ENCODE measurements around the gene PDZRN4. TPM values are rescaled to one million over a fixed set of nuclear protein-coding genes. Genes with fewer than 3 reads are reported as not detected.

PDZRN4 gene
- total and polyA plus RNA-seq, 8 donors, result 0.12 to 0.26 (median 0.23) TPM; not detected in 4

DNA sequence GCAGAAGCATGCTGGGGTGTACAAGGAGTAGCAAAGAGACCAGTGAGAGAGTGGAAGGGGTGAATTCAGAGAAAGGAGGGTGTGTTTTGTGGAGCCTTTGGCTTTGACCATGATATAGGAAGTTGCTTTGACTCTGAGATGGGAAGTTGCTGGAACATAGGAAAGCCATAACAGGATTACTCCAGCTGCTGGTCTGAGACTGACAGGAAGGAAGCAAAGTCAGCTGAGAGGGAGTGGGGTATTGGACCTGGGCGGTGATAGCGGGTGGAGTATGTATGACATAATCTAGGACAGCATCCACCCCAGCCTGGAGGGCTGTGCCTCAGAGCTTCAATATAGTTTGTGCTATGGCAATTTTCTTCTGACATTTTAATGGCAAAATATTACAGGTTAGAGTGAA, 324.4 kb downstream of the PDZRN4 start:
- no peak overlapping the region for H3K4me3 ChIP-seq
- TF ChIP-seq, protein P1, sequence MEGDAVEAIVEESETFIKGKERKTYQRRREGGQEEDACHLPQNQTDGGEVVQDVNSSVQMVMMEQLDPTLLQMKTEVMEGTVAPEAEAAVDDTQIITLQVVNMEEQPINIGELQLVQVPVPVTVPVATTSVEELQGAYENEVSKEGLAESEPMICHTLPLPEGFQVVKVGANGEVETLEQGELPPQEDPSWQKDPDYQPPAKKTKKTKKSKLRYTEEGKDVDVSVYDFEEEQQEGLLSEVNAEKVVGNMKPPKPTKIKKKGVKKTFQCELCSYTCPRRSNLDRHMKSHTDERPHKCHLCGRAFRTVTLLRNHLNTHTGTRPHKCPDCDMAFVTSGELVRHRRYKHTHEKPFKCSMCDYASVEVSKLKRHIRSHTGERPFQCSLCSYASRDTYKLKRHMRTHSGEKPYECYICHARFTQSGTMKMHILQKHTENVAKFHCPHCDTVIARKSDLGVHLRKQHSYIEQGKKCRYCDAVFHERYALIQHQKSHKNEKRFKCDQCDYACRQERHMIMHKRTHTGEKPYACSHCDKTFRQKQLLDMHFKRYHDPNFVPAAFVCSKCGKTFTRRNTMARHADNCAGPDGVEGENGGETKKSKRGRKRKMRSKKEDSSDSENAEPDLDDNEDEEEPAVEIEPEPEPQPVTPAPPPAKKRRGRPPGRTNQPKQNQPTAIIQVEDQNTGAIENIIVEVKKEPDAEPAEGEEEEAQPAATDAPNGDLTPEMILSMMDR (IDR thresholded peaks at IDR 0.05), result no peak
- no peaks in the 10 kb centered on the region for H3K36me3 ChIP-seq
- H3K9me3 ChIP-seq, result no peaks in the 10 kb centered on the region
- WGBS, 2 donors, result 68 to 97% methylated on average over 2 of the region's 2 CpGs
- intact Hi-C loops (cut with DNase I), result no loop called here
- H3K27ac ChIP-seq, result no peak overlapping the region
- H3K27me3 ChIP-seq, result no peaks in the 10 kb centered on the region
- no peak for FAIRE-seq
- no peaks in the 10 kb centered on the region for H3K4me1 ChIP-seq
- DNase-seq, result no peak
- no peak for ATAC-seq

DNA sequence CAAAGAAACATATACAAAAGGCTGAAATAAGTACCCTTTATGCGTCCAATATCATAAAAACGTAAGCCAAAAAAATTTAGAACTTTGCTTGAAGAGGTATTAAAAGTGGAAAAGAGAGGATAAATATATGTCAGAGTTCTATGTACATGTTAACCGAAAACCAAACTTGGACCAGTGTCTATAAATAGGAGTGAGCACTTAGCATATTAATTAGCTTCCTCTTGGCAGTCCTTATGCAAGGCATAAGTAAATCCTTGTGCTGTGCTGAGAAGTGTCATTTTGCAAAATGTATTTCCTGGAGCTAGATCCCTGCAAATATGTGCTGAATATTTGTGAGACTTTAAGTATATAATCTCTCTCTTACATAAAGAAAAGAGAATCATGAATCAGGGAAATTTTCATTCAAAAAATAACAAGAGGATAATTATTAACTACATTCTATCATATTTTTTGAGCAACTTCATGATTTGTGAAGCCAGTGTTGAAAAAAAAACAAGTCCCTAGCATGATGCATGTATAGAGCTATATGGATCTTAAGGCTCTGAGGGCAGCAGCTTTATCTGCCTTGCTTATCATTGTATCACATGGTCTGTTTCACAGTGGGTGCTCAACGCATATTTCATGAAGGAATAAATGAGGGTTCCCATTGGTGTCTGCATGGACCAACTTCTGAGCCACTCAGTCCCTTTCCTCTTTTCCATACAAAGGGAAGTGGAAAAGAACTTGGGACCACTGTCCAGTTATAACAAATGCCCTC, 326.1 kb downstream of the PDZRN4 start:
- intact Hi-C loops (cut with DNase I), result no loop called here
- ATAC-seq (no peak), DNase-seq (no peak), FAIRE-seq (no peak)
- TF ChIP-seq, protein P1 (IDR thresholded peaks at IDR 0.05), result no peak
- Histone ChIP-seq H3K9me3 (no peaks in the 10 kb centered on the region), H3K4me3 (no peak overlapping the region), H3K4me1 (no peaks in the 10 kb centered on the region), H3K27me3 (no peaks in the 10 kb centered on the region), H3K27ac (no peak overlapping the region), H3K36me3 (no peaks in the 10 kb centered on the region)
- WGBS, 2 donors, result 56 to 72% methylated on average over 4 of the region's 4 CpGs

GRCh38 chr12:41514907-41515306, 326.8 kb downstream of the PDZRN4 start:
- FAIRE-seq, result no peak
- intact Hi-C loops (cut with DNase I), result no loop called here
- no peaks in the 10 kb centered on the region for H3K27me3 ChIP-seq

GRCh38 chr12:41515953-41516352, 327.8 kb downstream of the PDZRN4 start:
- FAIRE-seq (no peak), DNase-seq (no peak), ATAC-seq (no peak)
- H3K27me3 ChIP-seq, result no peaks in the 10 kb centered on the region
- no peaks in the 10 kb centered on the region for H3K36me3 ChIP-seq
- TF ChIP-seq, protein P1 (IDR thresholded peaks at IDR 0.05), result no peak
- intact Hi-C loops (cut with DNase I), result no loop called here
- no peak overlapping the region for H3K27ac ChIP-seq
- H3K4me3 ChIP-seq, result no peak overlapping the region
- H3K9me3 ChIP-seq, result no peaks in the 10 kb centered on the region
- 57 to 78% methylated on average over 3 of the region's 3 CpGs for WGBS, 2 donors
- H3K4me1 ChIP-seq, result no peaks in the 10 kb centered on the region

More at GRCh38 chr12:41514907-41515306, 326.8 kb downstream of the PDZRN4 start:
- H3K4me3 ChIP-seq, result no peak overlapping the region
- H3K27ac ChIP-seq, result no peak overlapping the region
- ATAC-seq (no peak), DNase-seq (no peak)
- 74 to 86% methylated on average over 3 of the region's 3 CpGs for WGBS, 2 donors
- H3K36me3 ChIP-seq, result no peaks in the 10 kb centered on the region
- TF ChIP-seq, protein P1 (IDR thresholded peaks at IDR 0.05), result no peak
- H3K4me1 ChIP-seq, result no peaks in the 10 kb centered on the region
- H3K9me3 ChIP-seq, result no peaks in the 10 kb centered on the region

- FAIRE-seq (no peak), ATAC-seq (no peak)
Measured at GRCh38 chr12:41520869-41521268, 332.7 kb downstream of the PDZRN4 start.

More at GRCh38 chr12:41520869-41521268, 332.7 kb downstream of the PDZRN4 start:
- Histone ChIP-seq H3K9me3 (no peaks in the 10 kb centered on the region), H3K27ac (no peak overlapping the region), H3K4me1 (no peaks in the 10 kb centered on the region), H3K27me3 (no peaks in the 10 kb centered on the region), H3K4me3 (no peak overlapping the region), H3K36me3 (no peaks in the 10 kb centered on the region)
- intact Hi-C loops (cut with DNase I), result no loop called here
- 79 to 84% methylated on average over 3 of the region's 3 CpGs for WGBS, 2 donors
- TF ChIP-seq, protein P1 (IDR thresholded peaks at IDR 0.05), result no peak
- DNase-seq, result no peak
